Measurements from ENCODE around the gene TMEM217.

DNA sequence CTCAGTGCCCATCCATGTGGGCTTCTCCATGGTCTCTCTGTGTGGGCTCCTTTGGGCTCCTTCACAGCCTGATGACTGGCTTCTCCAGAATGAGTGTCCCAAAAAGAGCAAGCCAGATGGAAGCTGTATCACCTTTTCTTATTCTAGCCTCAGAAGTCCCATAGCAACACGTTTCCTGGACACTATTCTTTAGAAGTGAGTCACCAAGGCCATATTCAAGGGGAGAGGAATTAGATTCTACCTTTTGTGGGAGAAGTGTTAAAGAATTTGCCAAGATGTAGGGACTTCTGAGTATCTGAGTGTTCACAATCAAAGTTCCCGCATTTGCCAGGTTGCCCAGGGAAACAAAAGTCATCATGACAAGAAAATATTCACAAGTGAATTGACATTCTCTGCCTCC lies 21.0 kb downstream of the TMEM217 start:
- TF ChIP-seq, protein P1, sequence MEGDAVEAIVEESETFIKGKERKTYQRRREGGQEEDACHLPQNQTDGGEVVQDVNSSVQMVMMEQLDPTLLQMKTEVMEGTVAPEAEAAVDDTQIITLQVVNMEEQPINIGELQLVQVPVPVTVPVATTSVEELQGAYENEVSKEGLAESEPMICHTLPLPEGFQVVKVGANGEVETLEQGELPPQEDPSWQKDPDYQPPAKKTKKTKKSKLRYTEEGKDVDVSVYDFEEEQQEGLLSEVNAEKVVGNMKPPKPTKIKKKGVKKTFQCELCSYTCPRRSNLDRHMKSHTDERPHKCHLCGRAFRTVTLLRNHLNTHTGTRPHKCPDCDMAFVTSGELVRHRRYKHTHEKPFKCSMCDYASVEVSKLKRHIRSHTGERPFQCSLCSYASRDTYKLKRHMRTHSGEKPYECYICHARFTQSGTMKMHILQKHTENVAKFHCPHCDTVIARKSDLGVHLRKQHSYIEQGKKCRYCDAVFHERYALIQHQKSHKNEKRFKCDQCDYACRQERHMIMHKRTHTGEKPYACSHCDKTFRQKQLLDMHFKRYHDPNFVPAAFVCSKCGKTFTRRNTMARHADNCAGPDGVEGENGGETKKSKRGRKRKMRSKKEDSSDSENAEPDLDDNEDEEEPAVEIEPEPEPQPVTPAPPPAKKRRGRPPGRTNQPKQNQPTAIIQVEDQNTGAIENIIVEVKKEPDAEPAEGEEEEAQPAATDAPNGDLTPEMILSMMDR (IDR thresholded peaks at IDR 0.05): no peak
- no peak for TF ChIP-seq POLR2A (IDR thresholded peaks at IDR 0.05)

Measured in esophagus squamous epithelium (tissue), 4 donors.